Epithelial cell of proximal tubule (primary cell): Measurements from ENCODE around the gene IRX3. TPM values are rescaled to one million over a fixed set of nuclear protein-coding genes. Genes with fewer than 3 reads are reported as not detected.
"Not testable (repeated sequence)": the region's sequence is repeated elsewhere in the genome, so short reads cannot be mapped to it uniquely, and the experiment has no call there.

ENCODE experiments used
- DNase-seq: peaks from one replicate; pipeline ENCODE4 v3.0.0-alpha.2; 2011; ENCODE audit warnings: low read depth
- H3K4me3 ChIP-seq: 2 replicates; pipeline ENCODE4 v1.5.1; 2011; ENCODE audit warnings: low read depth, mild to moderate bottlenecking, low read length
- total RNA-seq: library from RNA; depleted of rRNA; stranded (reverse); fragments of >200 nt; gene quantifications from 2 replicates; pipeline ENCODE4 v1.2.3, GENCODE V29; 2015
- TF ChIP-seq, protein P1 (sequence below): conservative IDR thresholded peaks from 2 replicates; pipeline ENCODE4 v1.5.1; 2012; ENCODE audit warnings: low read depth, mild to moderate bottlenecking, low read length

Gene IRX3
- total RNA-seq, 1 donor from 2014 or later, result 28.7 TPM

DNA sequence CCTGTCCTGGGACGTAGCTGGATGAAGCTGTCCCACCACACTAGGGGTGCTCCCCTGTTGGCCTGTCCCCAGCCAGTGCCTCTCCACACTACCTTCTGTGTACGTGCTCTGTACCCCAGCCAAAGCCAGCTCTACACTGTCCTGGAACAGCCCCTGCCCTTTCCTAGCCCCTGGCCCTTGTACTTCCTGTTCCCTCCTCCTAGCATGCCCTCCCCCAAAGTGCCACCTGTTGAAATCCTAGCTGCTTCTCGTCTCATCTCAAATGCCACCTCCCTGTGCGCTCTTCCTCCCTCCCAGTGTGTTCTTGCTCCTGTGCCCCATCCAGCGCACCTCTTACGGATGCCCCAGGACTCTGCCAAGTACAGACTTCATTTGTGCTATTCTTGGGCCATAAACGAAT lies 33.5 kb downstream of the IRX3 start:
- H3K4me3 ChIP-seq, result no peak overlapping the region
- no peak for DNase-seq
- TF ChIP-seq, protein P1, sequence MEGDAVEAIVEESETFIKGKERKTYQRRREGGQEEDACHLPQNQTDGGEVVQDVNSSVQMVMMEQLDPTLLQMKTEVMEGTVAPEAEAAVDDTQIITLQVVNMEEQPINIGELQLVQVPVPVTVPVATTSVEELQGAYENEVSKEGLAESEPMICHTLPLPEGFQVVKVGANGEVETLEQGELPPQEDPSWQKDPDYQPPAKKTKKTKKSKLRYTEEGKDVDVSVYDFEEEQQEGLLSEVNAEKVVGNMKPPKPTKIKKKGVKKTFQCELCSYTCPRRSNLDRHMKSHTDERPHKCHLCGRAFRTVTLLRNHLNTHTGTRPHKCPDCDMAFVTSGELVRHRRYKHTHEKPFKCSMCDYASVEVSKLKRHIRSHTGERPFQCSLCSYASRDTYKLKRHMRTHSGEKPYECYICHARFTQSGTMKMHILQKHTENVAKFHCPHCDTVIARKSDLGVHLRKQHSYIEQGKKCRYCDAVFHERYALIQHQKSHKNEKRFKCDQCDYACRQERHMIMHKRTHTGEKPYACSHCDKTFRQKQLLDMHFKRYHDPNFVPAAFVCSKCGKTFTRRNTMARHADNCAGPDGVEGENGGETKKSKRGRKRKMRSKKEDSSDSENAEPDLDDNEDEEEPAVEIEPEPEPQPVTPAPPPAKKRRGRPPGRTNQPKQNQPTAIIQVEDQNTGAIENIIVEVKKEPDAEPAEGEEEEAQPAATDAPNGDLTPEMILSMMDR, result no peak

DNA sequence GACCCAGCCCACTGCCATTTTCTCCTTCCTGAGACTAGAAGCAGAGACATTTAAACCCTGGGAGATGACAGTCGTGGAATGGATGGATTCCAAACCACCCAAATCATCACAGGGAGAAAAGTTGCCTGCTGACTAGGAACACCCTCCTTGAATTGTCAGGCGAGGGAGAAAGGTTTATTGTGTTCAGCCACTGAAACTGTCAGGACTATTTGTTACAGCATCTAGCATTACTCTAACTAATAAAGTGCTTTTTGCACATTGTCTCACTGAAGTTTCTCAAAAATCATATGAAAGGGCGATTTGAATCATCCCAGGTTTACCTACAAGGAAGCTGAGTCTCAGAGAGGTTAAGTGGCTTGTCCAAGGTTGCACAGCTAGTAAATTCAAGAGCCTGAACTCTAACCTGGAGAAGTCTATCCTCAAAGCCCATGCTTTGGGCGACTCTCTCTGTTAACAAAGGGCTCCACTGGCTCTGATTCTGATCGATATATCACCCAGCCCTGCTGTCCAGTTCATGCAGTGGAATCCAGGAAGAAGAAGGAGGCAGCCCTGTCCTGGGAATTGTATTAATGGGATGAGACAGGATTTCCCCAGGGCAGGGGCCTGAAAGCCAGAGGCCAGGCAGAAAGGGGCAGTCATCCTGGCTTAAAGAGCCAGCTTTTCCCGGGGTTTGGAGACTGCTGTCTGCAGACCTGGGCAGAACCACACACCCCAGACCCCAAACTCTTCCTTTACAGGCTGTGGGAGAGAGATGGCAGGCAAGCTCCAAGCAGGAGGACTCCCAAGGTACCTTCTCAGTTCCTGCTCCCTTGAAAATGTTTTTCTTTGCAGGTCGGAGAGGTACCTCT lies 37.5 kb downstream of the IRX3 start:
- TF ChIP-seq, protein P1, result no peak
- no peak for DNase-seq
- H3K4me3 ChIP-seq, result no peak overlapping the region

DNA sequence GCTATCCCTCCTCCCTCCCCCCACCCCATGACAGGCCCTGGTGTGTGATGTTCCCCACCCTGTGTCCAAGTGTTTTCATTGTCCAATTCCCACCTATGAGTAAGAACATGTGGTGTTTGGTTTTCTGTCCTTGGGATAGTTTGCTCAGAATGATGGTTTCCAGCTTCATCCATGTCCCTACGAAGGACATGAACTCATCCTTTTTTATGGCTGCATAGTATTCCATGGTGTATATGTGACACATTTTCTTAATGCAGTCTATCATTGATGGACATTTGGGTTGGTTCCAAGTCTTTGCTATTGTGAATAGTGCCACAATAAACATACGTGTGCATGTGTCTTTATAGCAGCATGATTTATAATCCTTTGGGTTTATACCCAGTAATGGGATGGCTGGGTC lies 38.9 kb downstream of the IRX3 start:
- H3K4me3 ChIP-seq, result not testable (repeated sequence)

DNA sequence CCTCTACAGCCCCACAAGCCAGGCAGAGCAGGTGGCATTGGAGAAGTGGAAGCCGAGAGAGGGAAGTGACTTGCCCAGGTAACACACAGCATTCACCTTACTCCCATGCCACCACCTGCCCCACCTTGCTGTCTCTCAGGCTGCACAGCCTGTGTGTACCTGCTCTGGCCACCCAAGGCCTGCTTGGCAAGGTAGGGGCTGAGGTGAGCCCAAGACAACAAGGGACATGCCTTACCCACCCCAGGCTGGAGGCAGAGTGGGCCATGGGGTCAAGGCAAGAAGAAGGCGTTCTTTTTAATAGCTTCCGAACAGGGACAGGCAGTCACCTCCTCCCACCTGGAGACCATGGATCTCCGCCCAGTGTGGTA lies 40.1 kb downstream of the IRX3 start:
- no peak overlapping the region for H3K4me3 ChIP-seq
- no peak for DNase-seq
- TF ChIP-seq, protein P1, result no peak

More for the DNA sequence above, 38.9 kb downstream of the IRX3 start:
- DNase-seq, result not testable (repeated sequence)

DNA sequence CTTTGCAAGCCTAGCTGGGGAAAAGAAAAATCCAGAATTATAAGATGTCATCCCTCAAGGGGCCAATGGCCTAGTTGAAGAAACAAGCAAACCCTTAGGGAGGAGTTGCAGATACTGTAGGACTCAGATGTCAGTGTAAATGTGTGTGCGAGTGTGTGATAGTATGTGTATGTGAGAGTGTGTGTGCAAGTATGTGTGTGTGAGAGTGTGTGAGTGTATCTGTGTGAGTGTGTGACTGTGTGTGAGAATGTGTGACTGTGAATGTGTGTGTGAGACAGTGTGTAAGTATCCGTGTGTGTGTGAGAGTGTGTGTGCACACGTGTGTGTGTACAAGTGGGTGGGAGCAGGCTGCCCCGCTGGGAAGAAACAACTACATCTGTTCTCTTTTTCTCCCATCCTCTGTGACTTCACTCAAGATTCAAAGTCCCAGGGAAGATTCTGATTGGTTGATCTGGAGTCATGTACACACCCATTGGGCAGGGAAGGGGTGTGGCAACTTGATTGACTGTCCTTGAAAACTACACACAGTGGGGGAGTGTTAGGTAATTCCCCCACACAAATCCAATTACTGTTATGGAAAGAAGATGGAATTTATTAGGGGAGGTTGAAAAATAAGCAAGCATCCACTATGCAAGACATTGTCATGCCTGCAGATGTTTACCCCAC lies 40.7 kb downstream of the IRX3 start:
- DNase-seq, result no peak
- H3K4me3 ChIP-seq, result no peak overlapping the region
- TF ChIP-seq, protein P1, result no peak

DNA sequence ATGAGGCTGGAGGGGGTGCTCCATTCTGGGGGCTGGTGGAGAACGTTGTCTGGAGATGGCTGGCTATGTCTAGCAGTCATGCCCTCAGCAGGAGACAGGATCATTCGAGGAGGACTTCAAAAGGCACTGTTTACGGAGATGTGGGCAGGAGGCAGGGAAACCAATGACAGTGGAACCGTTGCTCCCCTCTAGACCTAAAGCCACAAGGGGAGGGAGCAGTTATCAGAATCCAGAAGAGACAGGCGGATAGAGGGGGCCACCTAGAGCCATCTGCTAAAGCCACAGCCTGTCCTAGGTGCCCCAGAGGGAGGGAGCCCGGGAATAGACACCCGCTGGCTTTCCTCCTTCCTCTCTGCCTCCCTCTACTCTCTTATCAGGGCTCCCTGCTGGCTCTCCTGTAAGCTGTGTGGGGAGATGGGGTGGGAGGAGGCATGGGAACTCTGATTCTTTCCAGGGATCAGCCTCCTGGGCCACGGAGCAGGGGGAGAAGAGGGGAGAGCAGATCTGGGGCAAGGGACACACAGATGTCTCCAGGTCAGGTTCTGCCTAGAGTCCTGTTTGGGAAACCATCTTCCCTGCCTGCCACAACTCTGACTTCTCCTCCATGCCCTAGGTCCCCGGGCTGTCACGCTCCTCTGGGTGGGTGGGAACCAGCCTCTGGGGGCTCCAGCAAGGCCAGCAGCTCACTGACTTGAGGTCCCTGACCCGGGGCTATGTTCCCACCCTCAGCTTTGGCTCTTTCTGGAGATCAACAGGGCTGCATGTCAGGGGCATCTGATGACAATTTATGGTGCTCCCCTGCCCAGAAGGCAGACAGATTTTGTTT lies 42.3 kb downstream of the IRX3 start:
- no peak for DNase-seq
- TF ChIP-seq, protein P1, result no peak

DNA sequence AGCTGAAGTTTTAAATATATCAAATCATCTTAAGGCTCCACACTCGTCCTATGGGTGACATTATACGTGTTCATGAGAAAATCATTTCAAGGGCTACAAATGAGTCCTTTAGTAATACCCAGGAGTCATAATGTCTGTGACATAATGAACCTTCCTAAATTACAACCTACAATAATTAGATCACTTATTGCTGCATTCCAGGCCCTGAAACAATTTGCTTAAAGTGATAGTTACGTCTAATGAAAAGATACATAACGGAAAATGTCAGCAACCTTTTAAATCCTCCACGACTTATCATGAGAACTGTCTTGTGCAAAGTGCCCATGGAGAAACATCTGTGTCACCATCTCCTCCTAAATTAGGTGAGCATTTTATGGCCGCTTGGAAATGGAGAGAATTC lies 43.4 kb downstream of the IRX3 start:
- no peak for DNase-seq
- TF ChIP-seq, protein P1, result no peak

More for the DNA sequence above, 42.3 kb downstream of the IRX3 start:
- H3K4me3 ChIP-seq, result no peak overlapping the region

More for the DNA sequence above, 43.4 kb downstream of the IRX3 start:
- H3K4me3 ChIP-seq, result no peak overlapping the region
